HEK293 (cell line): ENCODE measurements around the gene CEP104.
A peak's percentile ranks its signal among the peaks of the same experiment; 100 is the strongest.

ENCODE experiments used
- CTCF ChIA-PET: fragments of 350-600 bp; formaldehyde crosslinking; extraction: SDS; loops from one replicate; lab custom pipeline; 2021; ENCODE audit warnings: antibody characterized with exemption; lab: Yijun Ruan, JAX
- POLR2A ChIA-PET: fragments of 300-600 bp; formaldehyde crosslinking; extraction: SDS; loops from one replicate; lab custom pipeline; 2020; ENCODE audit warnings: antibody characterized with exemption, inconsistent platforms; lab: Yijun Ruan, JAX
- H3K27ac ChIP-seq: fragments of 200-500 bp; sonication (Bioruptor generic); 2 replicates; pipeline ENCODE4 v1.5.1; 2014; ENCODE audit warnings: low read depth, low read length, control low read depth, inconsistent platforms; ENCODE audit errors: extremely low read depth
- H3K36me3 ChIP-seq, 2 experiments: fragments of 200-500 bp in 1 of 2; sonication (Bioruptor generic) in 1 of 2; 1 replicate in 1 of 2; 2 replicates in 1 of 2; pipeline ENCODE4 v1.5.1; 2014 to 2017; ENCODE audit warnings: inconsistent platforms in 2 of 2, low read length in 2 of 2; ENCODE audit not compliant: control insufficient read depth in 2 of 2, insufficient read depth in 1 of 2
- H3K4me1 ChIP-seq: fragments of 200-500 bp; sonication (Bioruptor generic); 2 replicates; pipeline ENCODE4 v1.5.1; 2014; ENCODE audit warnings: mild to moderate bottlenecking, low read length, inconsistent platforms; ENCODE audit not compliant: control insufficient read depth, insufficient read depth
- H3K4me3 ChIP-seq: 2 replicates; pipeline ENCODE4 v1.5.1; 2011; ENCODE audit warnings: low read depth, mild to moderate bottlenecking, control low read depth, low read length, moderate library complexity
- H3K9me3 ChIP-seq: fragments of 200-500 bp; sonication (Bioruptor generic); 2 replicates; pipeline ENCODE4 v1.5.1; 2014; ENCODE audit warnings: low read depth, low read length, inconsistent platforms; ENCODE audit not compliant: control insufficient read depth, insufficient read depth
- GLI4 ChIP-seq: fragments of 450-650 bp; formaldehyde crosslinking; IDR thresholded peaks from 2 replicates; pipeline ENCODE4 v1.5.1; 2016; ENCODE audit warnings: missing biosample characterization, missing genetic modification characterization
- HOXD13 ChIP-seq: sonication (generic); formaldehyde crosslinking; IDR thresholded peaks from 2 replicates; pipeline ENCODE4 v1.8.0; 2022; ENCODE audit warnings: missing genetic modification reagents, borderline replicate concordance
- KLF9 ChIP-seq: fragments of 450-650 bp; formaldehyde crosslinking; IDR thresholded peaks from 2 replicates; pipeline ENCODE4 v1.5.1; 2016; ENCODE audit warnings: missing biosample characterization, missing genetic modification characterization, low read depth
- PBX3 ChIP-seq: sonication (generic); formaldehyde crosslinking; IDR thresholded peaks from 2 replicates; pipeline ENCODE4 v1.8.1; 2022; ENCODE audit warnings: mild to moderate bottlenecking, moderate library complexity, missing genetic modification reagents
- SETDB1 ChIP-seq: IDR thresholded peaks from one replicate; pipeline ENCODE4 v1.6.1; 2017; ENCODE audit warnings: mild to moderate bottlenecking, low read length, moderate library complexity, mixed read lengths; ENCODE audit not compliant: insufficient read length
- TRIM28 ChIP-seq: IDR thresholded peaks from 2 replicates; pipeline ENCODE4 v1.6.1; 2011; ENCODE audit warnings: low read length, control low read depth, borderline replicate concordance
- ZFP3 ChIP-seq: fragments of 450-650 bp; formaldehyde crosslinking; IDR thresholded peaks from 2 replicates; pipeline ENCODE4 v1.5.1; 2016; ENCODE audit warnings: low read depth, missing biosample characterization, missing genetic modification characterization
- ZNF121 ChIP-seq: fragments of 450-650 bp; formaldehyde crosslinking; IDR thresholded peaks from 2 replicates; pipeline ENCODE4 v1.5.1; 2016; ENCODE audit warnings: missing biosample characterization, missing genetic modification characterization
- ZNF239 ChIP-seq: fragments of 450-650 bp; formaldehyde crosslinking; IDR thresholded peaks from 2 replicates; pipeline ENCODE4 v1.5.1; 2016; ENCODE audit warnings: missing biosample characterization, missing genetic modification characterization
- ZNF24 ChIP-seq: fragments of 450-650 bp; formaldehyde crosslinking; IDR thresholded peaks from 2 replicates; pipeline ENCODE4 v1.5.1; 2016; ENCODE audit warnings: missing biosample characterization, missing genetic modification characterization
- ZNF292 ChIP-seq: fragments of 450-650 bp; formaldehyde crosslinking; IDR thresholded peaks from 2 replicates; pipeline ENCODE4 v1.5.1; 2016; ENCODE audit warnings: low read depth, missing biosample characterization, missing genetic modification characterization, borderline replicate concordance
- ZNF350 ChIP-seq: fragments of 450-650 bp; formaldehyde crosslinking; IDR thresholded peaks from 2 replicates; pipeline ENCODE4 v1.5.0; 2017; ENCODE audit warnings: missing biosample characterization, mild to moderate bottlenecking, missing genetic modification characterization
- ZNF473 ChIP-seq: fragments of 450-650 bp; formaldehyde crosslinking; IDR thresholded peaks from 2 replicates; pipeline ENCODE4 v1.5.1; 2017; ENCODE audit warnings: missing biosample characterization, missing genetic modification characterization
- ZNF529 ChIP-seq: fragments of 450-650 bp; formaldehyde crosslinking; IDR thresholded peaks from 2 replicates; pipeline ENCODE4 v1.5.1; 2017; ENCODE audit warnings: missing genetic modification characterization, missing biosample characterization; ENCODE audit not compliant: insufficient replicate concordance
- ZNF600 ChIP-seq: fragments of 450-650 bp; formaldehyde crosslinking; IDR thresholded peaks from 2 replicates; pipeline ENCODE4 v1.5.1; 2016; ENCODE audit warnings: missing biosample characterization, missing genetic modification characterization
- ZNF830 ChIP-seq: fragments of 450-650 bp; IDR thresholded peaks from 2 replicates; pipeline ENCODE4 v1.5.0; 2018; ENCODE audit warnings: missing biosample characterization, missing genetic modification characterization, low read depth, mild to moderate bottlenecking, moderate library complexity
- TF ChIP-seq, protein P1 (sequence below): fragments of 450-650 bp; formaldehyde crosslinking; IDR thresholded peaks from 2 replicates; pipeline ENCODE4 v1.5.1; 2016; ENCODE audit warnings: missing biosample characterization, missing genetic modification characterization, borderline replicate concordance
- TF ChIP-seq, protein P2 (sequence below): fragments of 450-650 bp; formaldehyde crosslinking; IDR thresholded peaks from 2 replicates; pipeline ENCODE4 v1.5.1; 2017; ENCODE audit warnings: missing biosample characterization, missing genetic modification characterization
- TF ChIP-seq, protein P3 (sequence below): fragments of 450-650 bp; formaldehyde crosslinking; IDR thresholded peaks from 2 replicates; pipeline ENCODE4 v1.5.1; 2016; ENCODE audit warnings: missing biosample characterization, missing genetic modification characterization
- TF ChIP-seq, protein P4 (sequence below): fragments of 450-650 bp; formaldehyde crosslinking; IDR thresholded peaks from 2 replicates; pipeline ENCODE4 v1.5.1; 2016; ENCODE audit warnings: missing biosample characterization, missing genetic modification characterization

The CEP104 gene

DNA sequence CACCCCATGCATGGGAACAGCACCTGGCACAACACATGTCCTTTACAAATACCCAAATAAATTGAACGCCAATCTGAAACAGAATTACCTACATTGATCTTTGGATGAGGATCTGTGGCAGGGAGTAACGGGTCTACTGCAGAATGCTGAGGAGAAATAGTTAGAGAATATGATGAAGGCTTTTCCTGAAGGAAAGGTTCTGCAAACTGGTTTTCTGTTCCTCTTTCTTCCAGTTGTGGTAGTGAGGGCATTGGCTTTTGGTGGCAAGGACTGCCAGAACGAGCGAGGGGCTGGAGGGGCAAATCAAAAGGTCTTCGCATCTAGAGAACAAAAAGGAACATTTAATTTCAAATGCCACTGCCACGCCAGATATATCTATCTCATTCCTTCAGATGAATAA, 19.8 kb downstream of the CEP104 start:
- CTCF ChIA-PET = no interaction called here
- Histone ChIP-seq H3K4me3 (no peak overlapping the region), H3K4me1 (no peaks in the 10 kb centered on the region), H3K27ac (no peak overlapping the region), H3K9me3 (no peaks in the 10 kb centered on the region), H3K36me3 (peaks cover 36 to 91% of the 10 kb centered on the region in 2 experiments)
- TF ChIP-seq, protein P1, sequence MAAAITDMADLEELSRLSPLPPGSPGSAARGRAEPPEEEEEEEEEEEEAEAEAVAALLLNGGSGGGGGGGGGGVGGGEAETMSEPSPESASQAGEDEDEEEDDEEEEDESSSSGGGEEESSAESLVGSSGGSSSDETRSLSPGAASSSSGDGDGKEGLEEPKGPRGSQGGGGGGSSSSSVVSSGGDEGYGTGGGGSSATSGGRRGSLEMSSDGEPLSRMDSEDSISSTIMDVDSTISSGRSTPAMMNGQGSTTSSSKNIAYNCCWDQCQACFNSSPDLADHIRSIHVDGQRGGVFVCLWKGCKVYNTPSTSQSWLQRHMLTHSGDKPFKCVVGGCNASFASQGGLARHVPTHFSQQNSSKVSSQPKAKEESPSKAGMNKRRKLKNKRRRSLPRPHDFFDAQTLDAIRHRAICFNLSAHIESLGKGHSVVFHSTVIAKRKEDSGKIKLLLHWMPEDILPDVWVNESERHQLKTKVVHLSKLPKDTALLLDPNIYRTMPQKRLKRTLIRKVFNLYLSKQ (tag by site-specific recombination) = no peak
- TF ChIP-seq TRIM28 = peak; percentile 45; the same call in 1 of the 2 replicates
- peak; percentile 72 for TF ChIP-seq SETDB1
- POLR2A ChIA-PET = no interaction called here

GRCh38 chr1:3836421-3836820, 20.6 kb downstream of the CEP104 start:
- no peak overlapping the region for H3K27ac ChIP-seq
- H3K4me1 ChIP-seq = no peaks in the 10 kb centered on the region
- ChIA-PET CTCF (no interaction called here), POLR2A (no interaction called here)
- peaks cover 33 to 93% of the 10 kb centered on the region in 2 experiments for H3K36me3 ChIP-seq
- H3K4me3 ChIP-seq = no peak overlapping the region
- no peaks in the 10 kb centered on the region for H3K9me3 ChIP-seq
- TF ChIP-seq GLI4 (tag by site-specific recombination) = no peak
- TF ChIP-seq ZNF24 (tag by site-specific recombination) = no peak

GRCh38 chr1:3834701-3835100, 22.3 kb downstream of the CEP104 start:
- ChIA-PET CTCF (no interaction called here), POLR2A (no interaction called here)
- no peaks in the 10 kb centered on the region for H3K4me1 ChIP-seq
- H3K36me3 ChIP-seq = peaks cover 41 to 93% of the 10 kb centered on the region in 2 experiments
- H3K4me3 ChIP-seq = no peak overlapping the region
- TF ChIP-seq, protein P2, sequence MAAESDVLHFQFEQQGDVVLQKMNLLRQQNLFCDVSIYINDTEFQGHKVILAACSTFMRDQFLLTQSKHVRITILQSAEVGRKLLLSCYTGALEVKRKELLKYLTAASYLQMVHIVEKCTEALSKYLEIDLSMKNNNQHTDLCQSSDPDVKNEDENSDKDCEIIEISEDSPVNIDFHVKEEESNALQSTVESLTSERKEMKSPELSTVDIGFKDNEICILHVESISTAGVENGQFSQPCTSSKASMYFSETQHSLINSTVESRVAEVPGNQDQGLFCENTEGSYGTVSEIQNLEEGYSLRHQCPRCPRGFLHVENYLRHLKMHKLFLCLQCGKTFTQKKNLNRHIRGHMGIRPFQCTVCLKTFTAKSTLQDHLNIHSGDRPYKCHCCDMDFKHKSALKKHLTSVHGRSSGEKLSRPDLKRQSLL (tag by site-specific recombination) = no peak
- TF ChIP-seq HOXD13 (CRISPR knock-in tag) (no peak), KLF9 (tag by site-specific recombination) (no peak), ZNF473 (tag by site-specific recombination) (no peak), ZNF830 (tag by site-specific recombination) (no peak), ZFP3 (tag by site-specific recombination) (no peak), ZNF121 (tag by site-specific recombination) (no peak), ZNF529 (tag by site-specific recombination) (no peak), ZNF239 (tag by site-specific recombination) (no peak), ZNF600 (tag by site-specific recombination) (no peak), PBX3 (CRISPR knock-in tag) (no peak), ZNF292 (tag by site-specific recombination) (no peak), ZNF350 (tag by site-specific recombination) (no peak)
- TF ChIP-seq, protein P1 (tag by site-specific recombination) = no peak
- TF ChIP-seq, protein P3, sequence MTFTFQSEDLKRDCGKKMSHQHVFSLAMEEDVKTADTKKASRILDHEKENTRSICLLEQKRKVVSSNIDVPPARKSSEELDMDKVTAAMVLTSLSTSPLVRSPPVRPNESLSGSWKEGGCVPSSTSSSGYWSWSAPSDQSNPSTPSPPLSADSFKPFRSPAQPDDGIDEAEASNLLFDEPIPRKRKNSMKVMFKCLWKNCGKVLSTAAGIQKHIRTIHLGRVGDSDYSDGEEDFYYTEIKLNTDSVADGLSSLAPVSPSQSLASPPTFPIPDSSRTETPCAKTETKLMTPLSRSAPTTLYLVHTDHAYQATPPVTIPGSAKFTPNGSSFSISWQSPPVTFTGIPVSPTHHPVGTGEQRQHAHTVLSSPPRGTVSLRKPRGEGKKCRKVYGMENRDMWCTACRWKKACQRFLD (tag by site-specific recombination) = no peak
- TF ChIP-seq, protein P4, sequence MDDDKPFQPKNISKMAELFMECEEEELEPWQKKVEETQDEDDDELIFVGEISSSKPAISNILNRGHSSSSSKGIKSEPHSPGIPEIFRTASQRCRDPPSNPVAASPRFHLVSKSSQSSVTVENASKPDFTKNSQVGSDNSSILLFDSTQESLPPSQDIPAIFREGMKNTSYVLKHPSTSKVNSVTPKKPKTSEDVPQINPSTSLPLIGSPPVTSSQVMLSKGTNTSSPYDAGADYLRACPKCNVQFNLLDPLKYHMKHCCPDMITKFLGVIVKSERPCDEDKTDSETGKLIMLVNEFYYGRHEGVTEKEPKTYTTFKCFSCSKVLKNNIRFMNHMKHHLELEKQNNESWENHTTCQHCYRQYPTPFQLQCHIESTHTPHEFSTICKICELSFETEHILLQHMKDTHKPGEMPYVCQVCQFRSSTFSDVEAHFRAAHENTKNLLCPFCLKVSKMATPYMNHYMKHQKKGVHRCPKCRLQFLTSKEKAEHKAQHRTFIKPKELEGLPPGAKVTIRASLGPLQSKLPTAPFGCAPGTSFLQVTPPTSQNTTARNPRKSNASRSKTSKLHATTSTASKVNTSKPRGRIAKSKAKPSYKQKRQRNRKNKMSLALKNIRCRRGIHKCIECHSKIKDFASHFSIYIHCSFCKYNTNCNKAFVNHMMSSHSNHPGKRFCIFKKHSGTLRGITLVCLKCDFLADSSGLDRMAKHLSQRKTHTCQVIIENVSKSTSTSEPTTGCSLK (tag by site-specific recombination) = no peak
- no peak overlapping the region for H3K27ac ChIP-seq
- no peaks in the 10 kb centered on the region for H3K9me3 ChIP-seq
